ENCODE measurements around the gene APEH.
"Not testable (repeated sequence)": the region's sequence is repeated elsewhere in the genome, so short reads cannot be mapped to it uniquely, and the experiment has no call there.

APEH gene

DNA sequence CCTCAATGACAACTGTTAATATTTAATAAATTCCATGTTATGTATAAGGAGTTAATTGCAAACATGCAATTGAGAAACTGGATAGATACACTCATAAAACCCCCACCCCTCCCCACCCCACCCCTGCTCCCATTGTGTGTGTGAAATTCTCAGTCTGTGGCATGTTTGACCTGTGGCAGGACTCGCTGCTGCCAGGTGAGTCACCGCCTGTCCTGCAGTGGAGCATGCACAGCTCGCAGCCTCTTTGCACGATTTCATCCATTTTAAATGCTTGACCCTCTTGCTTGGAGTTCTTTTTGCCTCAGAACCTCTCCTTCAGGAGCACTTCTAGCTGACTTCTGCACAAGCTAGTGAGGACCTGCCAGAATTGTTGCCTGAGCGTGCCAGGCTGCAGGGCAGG, 5.3 kb upstream of the APEH start:
- DNase-seq (ENCODE audit: low spot score) = no peak

GRCh38 chr3:49669352-49669751, 4.8 kb upstream of the APEH start:
- DNase-seq (ENCODE audit: low spot score) = no peak

GRCh38 chr3:49670940-49671290, 3.2 kb upstream of the APEH start:
- DNase-seq (ENCODE audit: low spot score) = no peak

DNA sequence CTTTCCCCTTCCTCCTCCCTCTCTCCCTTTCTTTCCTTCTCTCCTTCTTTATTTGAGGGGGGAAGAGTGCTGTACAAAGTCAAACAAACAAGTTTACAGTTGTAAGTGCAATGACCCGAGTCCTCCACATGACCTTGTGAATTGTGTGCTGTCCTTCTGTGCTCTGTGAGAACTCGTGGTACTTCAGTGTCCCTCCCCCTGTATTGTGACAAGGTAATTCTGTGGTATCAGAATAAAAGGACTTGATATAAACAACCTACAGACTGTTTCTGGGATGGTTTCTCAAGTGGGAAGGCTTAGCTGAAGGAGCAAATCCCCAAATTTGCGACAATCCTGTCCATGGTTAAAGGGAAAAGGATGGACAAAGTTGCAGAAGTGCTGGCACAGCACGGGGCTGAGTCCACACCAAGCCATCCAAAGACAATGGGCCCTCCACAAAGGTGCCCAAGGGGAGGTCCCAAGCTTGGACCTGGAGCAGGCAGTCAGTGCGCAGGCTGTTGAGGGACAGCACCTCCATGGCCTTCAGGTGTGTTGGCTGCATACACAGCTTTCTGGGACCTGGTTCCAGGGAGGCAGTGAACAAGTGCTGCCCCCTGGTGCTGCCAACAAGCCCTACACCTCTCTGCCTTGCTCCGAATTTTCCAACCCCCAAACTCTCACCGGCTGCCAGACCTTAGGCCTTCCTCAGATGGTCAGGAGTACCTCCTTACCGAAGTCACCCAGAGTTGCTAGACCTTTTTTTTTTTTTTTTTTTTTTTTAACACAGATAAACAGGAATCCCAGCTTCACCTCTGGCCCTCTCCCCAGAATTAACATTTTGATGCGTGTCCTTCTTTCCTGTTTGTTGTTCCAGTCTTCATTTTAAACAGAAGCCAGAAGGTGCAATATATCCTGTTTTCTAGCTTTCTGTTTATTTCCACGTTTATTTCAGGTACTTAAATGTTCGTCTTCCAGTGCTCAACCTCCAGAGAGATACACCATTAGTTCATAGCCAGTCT, 2.6 kb upstream of the APEH start:
- peak; percentile 77 for DNase-seq (ENCODE audit: low spot score)

DNA sequence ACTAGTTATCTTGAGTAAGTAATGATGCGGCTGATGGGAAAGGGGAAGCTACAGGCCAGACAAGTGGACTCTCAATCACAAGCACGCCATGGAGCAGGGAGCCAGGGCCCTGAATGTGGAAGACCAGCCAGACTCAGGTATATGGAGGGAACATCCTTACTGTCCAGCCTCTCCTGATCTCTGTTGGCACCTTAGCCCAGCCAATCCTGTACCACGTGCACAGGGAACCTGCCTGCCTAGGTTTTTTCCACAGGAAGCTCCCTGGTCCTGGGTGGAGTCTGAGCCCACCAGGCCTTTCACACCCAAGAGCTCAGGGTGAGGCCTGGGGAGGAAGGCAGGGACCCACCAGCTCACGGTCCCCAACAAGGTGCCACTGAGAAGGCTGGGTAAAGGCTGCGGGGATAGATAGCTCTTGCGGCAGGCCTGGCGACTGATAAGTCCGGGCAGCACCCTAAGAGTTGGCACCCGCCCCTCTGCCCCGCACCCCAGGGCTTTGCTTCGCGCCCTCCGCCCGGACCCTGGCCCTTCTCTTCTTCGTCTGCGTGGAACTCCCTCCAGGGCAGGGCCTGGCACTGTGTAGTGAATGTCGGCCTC, 933 bp upstream of the APEH start:
- DNase-seq (ENCODE audit: low spot score) = peak; percentile 28

GRCh38 chr3:49674497-49674983, 389 bp downstream of the APEH start:
- no peak for DNase-seq (ENCODE audit: low spot score)

DNA sequence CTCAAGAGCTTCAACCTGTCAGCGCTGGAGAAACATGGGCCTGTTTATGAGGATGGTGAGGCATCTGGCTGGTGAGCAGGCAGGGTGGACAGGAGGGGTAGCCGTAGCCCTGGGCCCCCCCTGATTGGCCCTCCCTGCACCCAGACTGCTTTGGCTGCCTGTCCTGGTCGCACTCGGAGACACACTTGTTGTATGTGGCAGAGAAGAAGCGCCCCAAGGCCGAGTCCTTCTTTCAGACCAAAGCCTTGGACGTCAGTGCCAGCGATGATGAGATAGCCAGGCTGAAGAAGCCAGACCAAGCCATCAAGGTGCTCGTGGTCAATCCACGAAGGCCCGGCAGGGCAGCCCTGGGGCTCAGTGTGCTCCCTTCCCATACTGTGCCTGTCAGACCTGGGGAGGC, 1.8 kb downstream of the APEH start:
- DNase-seq (ENCODE audit: low spot score) = no peak

GRCh38 chr3:49680493-49681231, 6.5 kb downstream of the APEH start:
- DNase-seq (ENCODE audit: low spot score) = no peak

DNA sequence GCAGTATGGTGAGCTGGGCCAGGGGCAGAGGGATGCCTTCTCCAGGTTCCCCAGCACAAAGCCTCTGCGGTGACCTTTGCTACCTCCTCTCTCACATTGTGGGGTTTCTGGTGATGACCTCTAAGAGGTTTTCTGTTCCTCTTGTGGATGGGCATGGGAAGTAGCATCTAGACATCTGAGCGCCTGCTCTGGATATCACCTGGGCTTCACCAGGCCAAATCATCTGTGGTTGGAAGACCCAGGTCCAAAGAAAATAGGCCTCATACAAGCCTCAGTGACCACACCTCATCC, 7.0 kb downstream of the APEH start:
- no peak for DNase-seq (ENCODE audit: low spot score)

DNA sequence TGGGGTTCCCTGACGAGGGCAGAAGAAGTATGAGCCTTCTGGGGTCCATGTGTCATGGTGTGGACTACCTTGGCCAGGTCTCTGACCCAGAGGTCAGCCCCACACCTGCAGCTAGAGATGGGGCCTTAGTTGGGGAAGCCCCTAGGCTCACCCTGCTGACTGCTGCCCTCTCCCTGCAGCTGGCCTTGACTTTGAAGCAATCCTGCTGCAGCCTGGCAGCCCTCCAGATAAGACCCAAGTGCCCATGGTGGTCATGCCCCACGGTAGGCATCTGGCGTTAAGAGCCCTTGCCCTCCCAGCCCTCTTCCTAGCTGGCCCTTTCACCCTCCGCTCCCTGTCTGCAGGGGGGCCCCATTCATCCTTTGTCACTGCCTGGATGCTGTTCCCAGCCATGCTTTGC, 7.4 kb downstream of the APEH start:
- DNase-seq (ENCODE audit: low spot score) = no peak

DNA sequence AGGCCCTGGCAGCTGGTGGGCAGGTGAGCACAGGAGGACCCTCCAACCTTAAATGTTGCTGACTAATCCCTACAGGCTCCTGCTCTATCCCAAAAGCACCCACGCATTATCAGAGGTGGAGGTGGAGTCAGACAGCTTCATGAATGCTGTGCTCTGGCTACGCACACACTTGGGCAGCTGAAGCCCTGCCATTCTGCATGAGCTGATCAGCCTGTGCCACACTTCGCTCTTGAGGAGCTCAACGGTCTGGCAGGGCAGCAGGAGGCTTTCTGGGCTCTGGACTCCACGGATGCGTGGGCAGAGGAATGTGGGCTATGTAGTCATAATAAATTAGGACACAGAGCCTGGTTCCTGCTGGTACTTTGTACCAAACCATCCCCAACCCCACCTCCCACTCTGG, 9.0 kb downstream of the APEH start:
- DNase-seq (ENCODE audit: low spot score) = no peak

DNA sequence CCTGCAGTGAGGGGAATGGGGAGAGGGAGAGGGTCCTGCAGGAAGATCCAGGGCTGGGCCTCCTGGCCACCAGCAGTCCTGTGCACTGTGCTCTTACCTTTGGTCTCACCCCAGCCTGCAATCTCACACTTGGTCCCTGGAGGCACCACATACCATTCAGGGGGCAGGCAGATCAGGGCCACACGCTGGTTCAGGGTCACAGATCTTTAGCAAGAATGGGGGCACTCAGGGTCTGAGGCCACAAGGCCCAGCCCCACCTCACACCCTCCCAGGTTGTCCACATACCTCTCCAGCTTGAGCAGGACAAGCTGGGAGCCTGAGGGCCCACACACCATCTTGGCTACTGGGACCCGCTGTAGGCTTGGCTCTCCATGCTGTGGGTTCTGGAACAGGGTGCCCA, 10.3 kb downstream of the APEH start:
- DNase-seq (ENCODE audit: low spot score) = not testable (repeated sequence)

- DNase-seq (ENCODE audit: low spot score) = not testable (repeated sequence)
Measured at GRCh38 chr3:49685103-49685502, 11.0 kb downstream of the APEH start.

GRCh38 chr3:49685846-49686245, 11.7 kb downstream of the APEH start:
- DNase-seq (ENCODE audit: low spot score) = not testable (repeated sequence)

DNA sequence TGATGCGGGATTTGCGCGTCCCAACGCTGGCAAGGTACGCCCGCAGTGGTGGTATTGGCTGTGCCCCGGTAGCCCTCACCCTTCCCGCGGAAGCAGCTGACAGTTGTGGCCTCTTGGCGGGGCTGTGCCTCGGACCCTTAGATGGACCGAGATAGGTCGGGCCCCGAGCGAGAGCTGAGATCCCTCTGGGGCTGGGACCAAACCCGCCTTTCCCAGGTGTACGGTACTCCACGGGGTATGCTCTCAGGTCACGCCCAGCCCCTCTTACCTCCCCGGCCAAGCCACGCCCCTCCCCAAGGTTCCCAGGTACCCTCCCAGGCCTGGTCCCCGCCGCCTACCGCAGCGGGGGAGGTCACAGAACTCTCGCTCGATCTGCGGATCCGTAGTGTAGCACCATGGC, 12.2 kb downstream of the APEH start:
- not testable (repeated sequence) for DNase-seq (ENCODE audit: low spot score)

- DNase-seq (ENCODE audit: low spot score) = peak; percentile 30
Measured at GRCh38 chr3:49686769-49687423, 12.7 kb downstream of the APEH start.

DNA sequence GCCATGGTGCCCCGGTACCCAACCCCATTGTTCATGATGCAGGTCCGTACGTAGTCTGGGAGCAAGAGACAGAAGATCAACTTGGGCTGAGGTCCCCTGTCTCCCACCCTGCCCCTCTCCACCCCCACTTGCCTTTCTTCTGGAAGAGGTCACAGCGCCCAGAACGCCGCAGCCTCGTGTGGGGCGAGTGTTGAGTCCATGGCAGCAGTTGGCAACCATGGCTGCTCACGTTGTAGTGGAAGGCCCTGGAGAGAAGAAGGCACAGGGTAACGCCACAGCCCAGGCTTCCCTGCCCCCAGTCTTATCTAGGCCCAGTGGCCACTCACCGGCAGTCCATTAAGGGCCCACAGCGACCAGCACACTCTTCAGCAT, 13.3 kb downstream of the APEH start:
- not testable (repeated sequence) for DNase-seq (ENCODE audit: low spot score)

DNA sequence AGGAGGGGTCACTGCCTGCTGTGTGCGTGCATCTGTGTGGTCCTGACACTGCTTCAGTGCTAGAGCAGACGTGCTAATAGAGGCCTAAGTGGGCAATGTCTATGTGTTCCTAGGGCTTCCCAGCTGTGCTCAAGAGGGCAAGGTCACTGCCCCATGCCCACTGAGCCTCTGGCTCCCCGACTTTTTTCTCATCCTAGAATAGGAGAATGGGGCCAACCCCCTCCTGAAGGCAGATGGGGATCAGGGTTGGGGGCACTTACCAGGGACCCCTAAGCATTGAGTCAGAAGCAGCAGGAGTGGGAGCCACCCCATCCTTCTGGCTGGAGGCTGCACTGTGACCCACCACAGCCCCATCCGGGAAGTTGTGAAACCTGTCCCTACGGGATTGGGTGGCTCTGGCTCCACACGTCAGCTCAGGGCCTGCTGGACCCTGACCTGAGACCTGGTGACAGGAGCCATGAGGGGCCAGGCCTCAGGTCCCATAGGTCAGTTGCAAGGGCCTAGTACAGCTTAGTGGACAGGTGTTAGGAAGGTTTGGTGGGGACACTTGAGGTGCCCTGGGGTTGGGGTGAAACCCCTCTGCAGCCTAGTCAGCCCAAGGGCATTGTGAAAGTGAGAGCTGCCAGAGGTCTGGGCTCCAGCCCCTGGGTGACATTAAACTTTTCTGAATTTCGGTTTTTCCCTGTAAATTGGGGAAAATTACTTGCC, 14.3 kb downstream of the APEH start:
- DNase-seq (ENCODE audit: low spot score) = not testable (repeated sequence)

GRCh38 chr3:49689046-49689907, 15.1 kb downstream of the APEH start, which contains the start of the genes MST1 and RNF123:
MST1 (minus strand) TSS chr3:49689474; CDS start chr3:49688691, 783 bp downstream.
RNF123 (plus strand) TSS chr3:49689557; CDS start chr3:49691166, 1,609 bp downstream.
- peak; percentile 93 for DNase-seq (ENCODE audit: low spot score)

- not testable (repeated sequence) for DNase-seq (ENCODE audit: low spot score)
Measured at GRCh38 chr3:49689908-49690624, 15.9 kb downstream of the APEH start.
